DMS153 treated with DMSO at 0.1 percent for 48 hours (cell line): ENCODE results near the gene TNFAIP8L1.

Source experiments
- DNase-seq: peaks from one replicate; lab custom pipeline; 2025; ENCODE audit not compliant: unreplicated experiment; lab: John Stamatoyannopoulos, UW

TNFAIP8L1 gene

DNA sequence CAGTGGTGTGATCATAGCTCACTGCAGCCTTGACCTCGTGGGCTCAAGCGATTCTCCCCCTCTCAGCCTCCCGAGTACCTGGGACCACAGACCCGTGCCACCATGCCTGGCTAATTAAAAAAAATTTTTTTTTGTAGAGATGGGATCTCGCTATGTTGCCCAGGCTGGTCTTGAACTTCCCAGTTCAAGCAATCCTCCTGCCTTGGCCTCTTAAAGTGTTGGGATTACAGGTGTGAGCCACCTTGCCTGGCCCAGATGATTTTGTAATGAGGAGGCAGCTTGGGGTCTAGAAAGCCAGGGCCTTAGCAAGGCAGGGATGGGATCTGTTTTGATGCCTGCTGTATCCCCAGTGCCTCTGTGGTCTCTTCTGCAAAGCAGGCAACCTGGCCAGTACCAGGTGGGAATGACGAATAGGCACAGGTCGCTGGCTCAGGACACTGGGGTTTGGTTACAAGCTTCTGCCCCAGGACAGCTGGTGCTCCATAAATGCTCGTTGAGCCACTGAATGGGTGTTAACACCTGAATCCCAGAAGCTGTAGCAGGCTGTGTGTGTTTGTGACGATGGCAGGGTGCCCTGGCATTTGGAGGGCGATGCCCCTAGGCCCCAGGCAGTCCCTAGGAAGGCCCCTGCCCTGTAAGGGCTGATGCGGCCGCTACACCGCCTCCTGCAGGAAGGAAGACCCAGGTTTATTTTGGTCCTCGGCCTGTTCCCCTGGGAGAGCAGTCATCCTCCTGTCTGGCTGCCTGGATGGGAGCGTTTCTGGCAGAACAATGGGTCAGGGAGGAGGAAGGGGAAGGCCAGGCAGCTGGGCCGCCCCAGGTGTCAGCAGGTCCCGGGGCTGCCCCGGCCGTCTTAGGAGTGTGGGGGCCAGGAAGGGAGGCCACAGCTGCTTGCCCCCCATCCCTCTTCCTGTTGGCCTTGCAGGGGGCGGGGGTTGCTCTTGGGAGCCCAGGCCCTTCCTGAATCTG is 8.6 kb downstream of the TNFAIP8L1 start:
- no peak for DNase-seq

DNA sequence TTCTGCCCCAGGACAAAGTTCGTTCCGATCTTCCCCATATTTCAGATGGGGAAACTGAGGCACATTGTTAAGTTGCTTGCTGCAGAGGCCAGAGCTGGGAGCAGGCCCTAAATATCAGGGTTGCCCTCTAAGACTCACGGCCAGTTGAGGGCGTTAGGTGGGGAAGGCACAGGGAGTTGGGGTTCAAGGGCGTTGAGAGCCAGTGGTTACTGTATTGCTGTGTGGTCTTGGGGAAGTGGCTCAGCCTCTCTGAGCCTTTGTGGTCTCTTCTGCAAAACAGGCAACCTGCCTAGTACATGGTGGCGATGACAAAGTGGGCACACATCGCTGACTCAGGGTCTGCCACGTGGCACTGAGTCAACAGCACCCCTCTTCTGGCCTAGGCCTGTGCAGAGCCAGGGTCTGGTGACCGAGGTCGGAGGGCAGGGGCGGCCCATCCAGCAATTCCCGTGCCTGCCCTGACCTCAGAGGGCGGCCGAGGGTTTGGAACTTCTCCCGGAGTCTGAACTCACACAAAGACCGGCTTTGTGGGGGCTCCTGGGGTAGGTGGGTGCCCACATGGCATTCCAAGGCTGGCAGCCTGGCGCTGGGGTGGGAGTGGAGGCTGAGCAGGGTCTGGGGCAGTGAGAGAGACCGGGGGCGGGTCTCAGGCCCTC is 10.2 kb downstream of the TNFAIP8L1 start:
- DNase-seq: no peak

DNA sequence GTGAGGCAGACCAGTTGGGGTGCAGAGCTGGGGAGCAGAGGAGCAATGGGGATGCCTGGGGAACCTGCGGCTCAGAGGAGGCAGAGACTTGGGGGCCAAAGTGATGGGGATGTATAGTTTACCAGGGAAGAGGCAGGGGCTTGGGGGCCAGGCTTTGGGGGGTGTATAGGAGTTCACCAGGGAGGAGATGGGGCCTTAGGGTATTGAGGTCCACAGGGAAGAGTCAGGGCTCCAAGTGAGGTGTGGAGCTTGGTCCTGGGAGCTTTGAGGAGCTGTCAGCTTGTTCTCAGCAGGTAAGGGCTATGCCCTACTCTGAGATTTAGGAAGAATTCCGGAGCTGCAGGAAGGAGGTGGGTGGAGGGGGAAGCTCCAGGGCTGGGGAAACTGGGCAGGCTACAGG is 10.8 kb downstream of the TNFAIP8L1 start:
- DNase-seq: no peak

DNA sequence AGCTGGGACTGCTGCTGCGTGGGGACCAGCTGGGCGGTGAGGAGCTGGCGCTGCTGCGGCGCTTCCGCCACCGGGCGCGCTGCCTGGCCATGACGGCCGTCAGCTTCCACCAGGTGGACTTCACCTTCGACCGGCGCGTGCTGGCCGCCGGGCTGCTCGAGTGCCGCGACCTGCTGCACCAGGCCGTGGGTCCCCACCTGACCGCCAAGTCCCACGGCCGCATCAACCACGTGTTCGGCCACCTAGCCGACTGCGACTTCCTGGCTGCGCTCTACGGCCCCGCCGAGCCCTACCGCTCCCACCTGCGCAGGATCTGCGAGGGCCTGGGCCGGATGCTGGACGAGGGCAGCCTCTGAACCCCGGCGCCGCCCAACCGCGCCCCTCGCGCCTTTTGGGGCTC is 12.8 kb downstream of the TNFAIP8L1 start:
- DNase-seq: no peak

DNA sequence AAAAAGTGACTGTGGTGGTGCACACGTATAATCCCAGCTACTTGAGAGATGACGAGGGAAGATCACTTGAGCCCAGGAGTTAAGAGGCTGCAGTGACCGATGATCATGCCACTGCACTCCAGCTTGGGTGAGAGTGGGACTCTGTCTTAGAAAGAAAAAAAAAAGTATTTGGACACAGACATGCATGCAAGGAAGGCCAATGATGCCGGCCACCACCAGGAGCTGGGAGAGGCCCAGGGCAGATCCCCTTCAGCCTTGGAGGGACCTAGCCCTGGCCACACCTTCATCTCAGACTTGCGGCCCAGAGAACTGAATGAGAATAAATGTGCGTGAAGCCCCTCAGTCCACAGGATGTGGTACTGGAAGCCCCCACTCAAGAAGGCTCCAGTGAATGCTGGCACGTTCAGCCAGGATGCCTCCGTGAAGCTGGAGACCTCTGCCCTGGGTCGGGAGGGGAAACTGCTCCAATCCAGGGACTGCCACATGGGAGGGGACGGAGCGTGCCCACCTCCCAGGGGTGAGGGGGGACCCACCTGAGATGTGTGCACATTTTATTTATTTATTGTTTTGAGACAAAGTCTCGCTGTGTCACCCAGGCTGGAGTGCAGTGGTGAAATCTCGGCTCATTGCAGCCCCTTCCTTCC is 14.6 kb downstream of the TNFAIP8L1 start:
- no peak for DNase-seq

DNA sequence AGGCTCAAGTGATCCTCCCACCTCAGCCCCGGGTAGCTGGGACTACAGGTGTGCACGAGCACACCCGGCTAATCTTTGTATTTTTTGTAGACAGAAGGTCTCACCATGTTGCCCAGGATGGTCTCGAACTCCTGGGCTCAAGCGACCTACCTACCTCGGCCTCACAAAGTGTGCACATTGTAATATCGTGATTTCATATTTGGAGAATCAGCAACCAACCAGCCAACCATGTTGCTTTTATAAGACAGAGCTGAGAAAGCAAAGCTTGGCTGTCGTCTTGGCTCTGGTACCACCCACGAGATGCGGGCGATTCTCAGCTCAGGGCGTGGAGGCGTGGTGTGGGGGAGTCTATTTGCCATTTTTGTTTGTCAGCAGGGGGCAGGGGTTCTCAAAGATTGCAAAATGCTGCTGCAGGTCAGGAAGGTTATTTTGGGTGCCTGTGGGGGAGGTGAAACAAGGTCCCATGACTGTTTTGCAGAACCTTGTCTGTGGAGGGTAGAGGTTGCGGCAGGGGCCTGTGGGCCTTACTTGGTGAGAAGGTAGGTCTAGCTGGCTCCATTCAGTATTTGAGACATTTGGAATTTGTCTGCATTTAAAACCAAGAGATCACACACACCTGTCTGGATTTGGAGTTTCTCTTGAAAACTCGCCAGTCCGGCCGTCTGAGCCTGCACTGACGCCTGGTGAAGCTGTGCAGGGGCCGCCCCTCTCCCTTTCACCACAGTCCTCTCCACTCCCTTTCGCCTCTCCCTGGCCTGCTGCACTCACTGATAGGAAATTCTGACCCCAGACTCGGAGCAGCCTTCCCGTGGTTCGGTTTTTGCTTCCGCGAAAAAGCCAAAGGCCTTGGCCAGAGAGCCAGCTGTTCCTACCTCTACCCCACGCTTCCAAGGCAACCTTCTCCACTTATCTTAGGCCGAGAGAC is 15.4 kb downstream of the TNFAIP8L1 start:
- DNase-seq: no peak

DNA sequence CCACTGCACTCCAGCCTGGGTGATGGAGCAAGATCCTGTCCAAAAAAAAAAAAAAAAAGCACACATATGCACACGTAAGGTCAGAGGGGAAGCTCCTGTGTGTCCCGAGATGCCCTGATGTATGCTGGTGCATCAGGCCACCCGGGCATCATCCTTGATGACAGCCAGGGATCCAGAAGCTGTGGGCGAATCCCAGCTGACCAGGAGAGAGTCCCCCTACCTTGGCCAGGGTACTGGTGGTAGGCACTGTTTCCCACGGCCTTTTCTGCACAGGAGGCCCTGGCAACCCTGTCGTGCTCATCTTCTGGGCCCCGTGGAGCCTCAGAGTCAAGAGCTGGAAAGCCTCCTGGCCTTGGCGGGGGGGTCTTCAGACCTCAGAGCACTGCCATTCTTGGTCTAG is 16.8 kb downstream of the TNFAIP8L1 start:
- no peak for DNase-seq

DNA sequence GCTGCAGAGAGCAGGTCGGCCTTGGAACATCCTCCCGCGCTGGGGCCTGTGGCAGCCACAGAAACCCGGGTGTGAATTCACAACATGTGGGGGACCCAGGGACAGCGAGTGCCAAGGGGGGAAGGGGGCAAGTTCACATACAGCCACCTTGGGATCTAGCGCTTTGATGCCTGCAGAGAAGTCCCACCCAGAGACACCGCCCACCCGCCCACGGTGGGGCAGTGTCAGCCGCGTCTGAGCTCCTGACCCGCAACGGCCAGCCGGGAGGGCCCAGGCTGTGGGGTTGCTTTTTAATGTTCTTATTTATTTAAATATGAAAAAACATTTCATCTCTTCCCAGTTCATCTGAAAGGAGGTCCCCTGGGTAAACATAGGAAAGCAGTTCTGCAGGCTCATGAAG is 17.9 kb downstream of the TNFAIP8L1 start:
- DNase-seq: no peak

DNA sequence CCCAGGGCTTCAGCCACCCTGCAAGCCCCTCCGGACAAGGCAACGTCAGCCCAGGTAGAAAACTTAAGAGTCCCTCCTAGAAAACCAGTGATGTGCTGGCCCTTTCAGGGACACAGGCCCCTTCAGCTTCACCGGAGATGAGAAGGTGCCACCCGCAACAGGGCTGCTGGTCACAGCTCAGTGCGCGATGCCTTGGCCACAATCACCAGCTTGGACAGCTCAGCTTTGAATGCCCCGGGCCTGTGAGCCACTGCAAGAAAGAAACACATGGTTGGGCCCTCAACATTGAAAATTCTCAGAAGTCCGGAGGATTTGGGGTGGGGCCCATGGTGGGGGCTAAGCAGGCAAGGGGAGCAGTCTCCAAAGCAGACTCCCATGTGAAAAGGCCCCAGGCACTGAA is 18.5 kb downstream of the TNFAIP8L1 start:
- DNase-seq: no peak

DNA sequence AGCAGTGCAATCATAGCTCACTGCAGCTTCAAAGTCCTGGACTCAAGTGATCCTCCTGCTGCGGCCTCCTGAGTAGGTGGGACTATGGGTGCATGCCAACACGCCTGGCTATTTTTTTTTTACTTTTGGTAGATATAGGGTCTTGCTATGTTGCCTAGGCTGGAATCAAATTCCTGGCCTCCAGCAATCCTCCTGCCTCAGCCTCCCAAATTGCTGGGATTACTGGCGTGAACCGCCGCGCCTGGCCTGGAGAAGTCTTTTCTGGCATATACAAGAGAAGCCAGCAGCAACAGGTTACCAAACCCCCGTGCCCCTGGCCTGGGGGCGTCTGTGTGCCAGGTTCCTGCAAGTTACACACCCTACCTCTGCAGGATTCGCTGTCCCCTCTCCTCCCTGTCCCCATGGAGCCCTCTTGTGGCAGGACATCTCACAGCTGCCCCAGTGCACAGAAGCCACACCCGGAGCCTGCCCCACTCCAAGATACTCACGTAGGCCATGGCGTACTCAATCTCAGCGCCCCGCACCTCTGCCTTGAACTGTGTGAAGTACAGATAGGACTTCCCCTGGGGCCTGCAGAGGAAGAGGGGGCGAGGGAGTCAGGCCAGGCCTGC is 21.0 kb downstream of the TNFAIP8L1 start:
- DNase-seq: no peak

DNA sequence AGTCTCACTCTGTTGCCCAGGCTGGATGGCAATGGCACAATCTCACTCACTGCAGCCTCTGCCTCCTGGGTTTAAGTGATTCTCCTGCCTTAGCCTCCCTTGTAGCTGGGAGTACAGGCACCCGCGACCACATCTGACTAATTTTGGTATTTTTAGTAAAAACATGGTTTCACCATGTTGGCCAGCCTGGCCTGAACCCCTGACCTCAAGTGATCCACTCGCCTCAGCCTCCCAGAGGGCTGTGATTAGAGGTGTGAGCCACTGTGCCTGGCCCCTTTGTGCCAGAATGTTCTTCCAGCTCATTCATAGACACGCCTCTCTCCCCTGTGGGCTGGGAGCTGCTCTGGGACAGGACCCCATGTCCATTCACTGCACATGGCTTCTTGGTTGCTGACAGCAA is 21.7 kb downstream of the TNFAIP8L1 start:
- no peak for DNase-seq

DNA sequence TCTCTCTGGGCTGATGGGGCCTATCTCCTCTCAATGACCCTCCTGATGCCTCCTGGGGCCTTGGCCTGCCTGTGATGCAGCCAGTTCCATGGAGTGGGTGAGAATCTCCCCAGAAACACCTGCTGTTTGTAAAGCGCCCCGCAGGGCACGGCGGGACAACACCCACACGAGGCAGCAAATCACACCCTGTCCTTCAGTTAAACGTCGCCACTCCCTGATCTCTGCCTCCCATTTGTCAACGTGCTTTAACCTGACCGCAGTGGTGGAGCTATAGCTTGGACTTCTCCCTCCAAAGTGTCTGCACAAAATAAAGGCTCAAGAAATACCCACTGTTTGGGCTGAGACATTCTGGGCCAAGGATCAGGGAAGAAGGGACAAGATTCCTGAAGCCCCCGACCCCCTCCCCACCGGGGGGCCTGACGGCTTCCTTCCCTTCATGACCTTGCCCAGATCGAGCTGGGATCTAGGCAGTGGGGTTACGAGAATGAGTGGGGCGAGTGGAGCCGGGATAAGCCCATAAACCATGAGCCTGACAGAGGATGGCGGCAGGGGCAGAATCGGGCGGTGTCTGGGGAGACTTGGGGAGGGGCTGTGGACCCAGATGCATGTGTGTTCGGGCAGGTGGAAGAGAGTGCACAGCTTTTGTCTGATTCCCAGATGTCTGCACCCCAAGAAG is 22.8 kb downstream of the TNFAIP8L1 start:
- DNase-seq: no peak

DNA sequence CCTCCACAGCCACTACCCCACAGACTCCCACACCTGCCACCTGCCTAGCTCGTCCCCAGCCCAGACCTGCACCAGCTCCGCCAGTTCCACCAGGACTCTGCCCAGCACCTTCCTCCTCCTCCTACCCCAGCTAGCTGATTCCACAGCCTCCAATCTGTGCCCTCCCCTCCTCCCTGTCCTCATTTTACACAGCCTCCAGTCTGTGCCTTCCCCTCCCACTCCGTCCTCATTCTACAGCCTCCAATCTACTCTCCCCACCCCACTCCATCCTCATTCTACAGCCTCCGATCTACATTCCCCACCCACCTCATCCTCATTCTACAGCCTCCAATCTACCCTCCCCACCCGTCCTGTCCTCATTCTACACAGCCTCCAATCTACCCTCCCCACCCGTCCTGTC is 23.5 kb downstream of the TNFAIP8L1 start:
- DNase-seq: no peak

DNA sequence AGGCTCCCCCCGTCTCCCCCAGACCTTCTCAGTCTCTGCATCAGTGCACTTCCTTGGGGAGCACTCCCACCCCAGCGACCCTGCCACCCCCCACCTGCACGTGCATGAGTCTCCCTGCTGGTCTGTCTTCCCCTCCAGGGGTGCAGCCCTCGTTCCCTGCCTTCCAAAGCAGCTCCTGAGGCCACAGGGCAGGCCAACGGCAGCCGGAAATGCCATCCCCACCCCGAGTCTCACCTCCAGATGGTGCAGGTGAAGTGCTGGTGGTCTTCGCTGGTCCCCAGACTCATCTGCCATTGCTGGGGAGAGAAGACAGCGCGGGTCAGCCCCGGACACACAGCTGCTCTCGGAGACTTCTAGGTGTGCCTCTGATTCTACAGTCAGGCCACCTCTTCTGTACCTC is 25.3 kb downstream of the TNFAIP8L1 start:
- no peak for DNase-seq

DNA sequence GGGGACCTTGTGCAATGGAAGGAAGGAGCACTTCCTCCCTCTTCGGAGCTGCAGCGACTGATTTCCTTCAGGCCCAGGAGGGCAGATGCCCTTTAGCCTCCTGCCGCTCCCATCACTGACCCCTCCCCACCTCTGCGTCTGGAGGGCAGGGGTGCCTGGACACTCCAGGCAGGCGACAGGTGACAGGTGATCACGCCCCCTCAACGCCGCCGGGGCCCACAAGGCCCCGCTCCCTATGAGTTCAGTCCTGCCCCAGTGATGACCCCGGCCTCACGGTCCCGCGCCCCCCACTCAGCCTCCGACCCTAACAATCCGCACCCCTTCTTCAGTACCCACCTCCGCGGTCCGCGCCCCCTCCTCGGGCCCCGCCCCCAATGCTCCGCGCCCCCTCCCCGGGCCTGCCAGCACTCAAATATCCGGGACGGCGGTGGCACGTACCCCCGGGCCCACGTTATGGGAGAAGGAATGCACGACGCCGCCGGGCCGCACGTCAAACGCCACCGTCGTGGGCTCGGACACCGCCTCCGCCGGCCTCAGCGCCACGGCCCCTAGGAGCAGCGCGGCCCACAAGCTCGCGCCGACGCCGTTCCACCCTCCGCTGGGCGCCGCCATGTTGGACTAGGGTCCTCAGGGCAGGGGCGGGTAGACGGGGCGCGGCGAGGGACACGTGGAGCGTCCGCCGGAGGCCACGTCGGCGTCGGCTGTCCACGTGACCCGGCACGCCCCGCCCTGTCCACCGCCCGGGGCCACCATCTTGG is 30.6 kb downstream of the TNFAIP8L1 start, which contains the start of gene MYDGF:
MYDGF (minus strand) TSS at position 620 of the 758 bp plus-strand sequence; CDS start at position 612, 8 bp downstream.
- peak; percentile 61 for DNase-seq

DNA sequence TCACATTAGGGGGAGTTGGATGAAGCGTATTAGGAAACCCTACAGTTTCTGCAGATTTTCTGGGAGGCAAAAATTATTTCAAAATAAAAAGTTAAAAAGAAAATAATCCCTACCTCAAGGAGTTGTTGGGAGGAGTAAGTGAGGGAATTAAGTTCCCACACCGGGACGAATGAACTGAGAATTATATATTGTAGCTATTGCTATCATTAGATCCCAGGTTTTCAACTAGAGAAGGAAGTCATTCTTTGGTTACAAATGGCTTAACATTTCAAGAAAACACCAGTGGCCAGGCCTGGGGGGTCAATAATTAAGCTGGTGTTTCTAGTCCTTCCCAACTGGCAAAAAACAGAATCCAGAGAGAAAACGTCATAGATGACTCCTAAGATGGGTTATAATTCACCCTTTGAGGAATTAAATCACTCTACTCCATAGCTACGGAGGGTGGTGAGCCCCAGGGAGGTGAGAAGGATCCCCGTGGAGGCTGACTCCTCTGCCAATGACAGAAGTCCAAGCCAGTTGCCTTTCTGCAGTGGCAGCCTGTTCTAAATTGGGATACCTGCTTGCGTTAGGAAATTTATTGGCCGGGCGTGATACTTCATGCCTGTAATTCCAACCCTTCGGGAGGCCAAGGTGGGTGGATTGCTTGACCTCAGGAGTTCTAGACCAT is 32.0 kb downstream of the TNFAIP8L1 start:
- DNase-seq: no peak

DNA sequence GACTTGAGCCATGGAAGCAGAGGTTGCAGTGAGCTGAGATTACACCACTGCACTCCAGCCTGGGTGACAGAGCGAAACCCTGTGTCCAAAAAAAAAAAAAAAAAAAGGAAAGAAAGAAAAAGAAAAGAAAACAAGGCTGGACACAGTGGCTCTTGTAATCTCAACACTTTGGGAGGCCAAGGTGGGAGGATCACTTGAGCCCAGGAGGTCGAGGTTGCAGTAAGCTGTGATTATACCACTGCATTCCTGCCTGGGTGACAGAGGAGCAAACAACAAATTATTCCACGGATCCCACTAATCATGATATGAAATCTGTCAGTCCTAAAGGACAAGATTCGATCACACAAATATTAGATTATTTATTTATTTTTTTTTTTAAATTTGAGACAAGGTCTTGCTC is 33.9 kb downstream of the TNFAIP8L1 start:
- DNase-seq: no peak

DNA sequence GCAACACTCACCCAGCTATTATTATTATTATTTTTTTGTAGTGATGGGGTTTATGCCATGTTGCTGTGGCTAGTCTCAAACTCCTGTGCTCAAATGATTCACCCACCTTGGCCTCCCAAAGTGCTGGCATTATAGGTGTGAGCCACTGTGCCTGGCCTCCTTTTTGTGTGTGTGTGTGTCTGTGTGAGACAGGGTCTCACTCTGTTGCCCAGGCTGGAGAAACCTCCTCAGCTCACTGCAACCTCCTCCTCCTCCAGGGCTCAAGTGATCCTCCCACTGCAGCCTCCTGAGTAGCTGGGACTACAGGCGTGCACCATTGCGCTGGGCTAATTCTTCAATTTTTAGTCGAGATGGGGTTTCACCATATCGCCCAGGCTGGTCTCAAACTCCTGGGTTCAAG is 34.4 kb downstream of the TNFAIP8L1 start:
- DNase-seq: no peak
